Measurements from ENCODE around the gene VEGFA. TPM values are rescaled to one million over a fixed set of nuclear protein-coding genes. Genes with fewer than 3 reads are reported as not detected.

VEGFA gene
- total RNA-seq, 4 donors from 2014 or later, result 39.2 to 58.5 (median 45.0) TPM

DNA sequence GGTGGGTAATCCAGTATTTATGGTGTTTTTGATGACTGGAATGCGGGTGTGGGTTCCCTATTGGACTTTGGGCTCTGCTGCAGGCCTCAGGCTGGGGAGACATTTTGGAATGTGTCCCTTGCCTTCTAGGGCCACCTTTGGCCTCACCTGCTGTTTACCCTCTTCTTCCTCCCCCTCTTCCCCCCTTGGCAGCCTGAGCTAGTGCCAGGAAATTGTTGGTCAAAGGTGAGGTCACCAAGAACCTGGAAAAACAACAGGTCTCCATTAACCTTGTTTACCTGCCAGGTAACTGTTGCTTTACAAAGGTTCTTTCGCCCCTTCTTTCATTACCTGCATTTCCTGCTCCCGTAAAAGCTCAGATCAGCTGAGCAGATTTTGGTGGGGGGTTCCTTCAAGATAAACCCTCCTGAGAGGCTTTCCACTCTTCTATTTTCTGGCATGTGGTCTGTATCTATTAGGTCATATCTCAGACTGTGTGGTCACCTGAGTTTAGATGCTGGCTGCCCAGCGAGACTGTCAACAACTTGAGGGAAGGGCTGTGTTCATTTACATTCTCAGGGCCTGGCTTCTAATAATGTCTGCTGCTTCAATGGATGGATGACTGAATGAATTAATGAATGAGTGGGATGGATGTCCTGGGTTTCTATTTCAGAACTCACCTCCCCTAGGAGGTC, 34.7 kb downstream of the VEGFA start:
- TF ChIP-seq POLR2AphosphoS5 (IDR thresholded peaks at IDR 0.05), result no peak
- no peak for TF ChIP-seq EP300 (IDR thresholded peaks at IDR 0.05)
- TF ChIP-seq, protein P1, sequence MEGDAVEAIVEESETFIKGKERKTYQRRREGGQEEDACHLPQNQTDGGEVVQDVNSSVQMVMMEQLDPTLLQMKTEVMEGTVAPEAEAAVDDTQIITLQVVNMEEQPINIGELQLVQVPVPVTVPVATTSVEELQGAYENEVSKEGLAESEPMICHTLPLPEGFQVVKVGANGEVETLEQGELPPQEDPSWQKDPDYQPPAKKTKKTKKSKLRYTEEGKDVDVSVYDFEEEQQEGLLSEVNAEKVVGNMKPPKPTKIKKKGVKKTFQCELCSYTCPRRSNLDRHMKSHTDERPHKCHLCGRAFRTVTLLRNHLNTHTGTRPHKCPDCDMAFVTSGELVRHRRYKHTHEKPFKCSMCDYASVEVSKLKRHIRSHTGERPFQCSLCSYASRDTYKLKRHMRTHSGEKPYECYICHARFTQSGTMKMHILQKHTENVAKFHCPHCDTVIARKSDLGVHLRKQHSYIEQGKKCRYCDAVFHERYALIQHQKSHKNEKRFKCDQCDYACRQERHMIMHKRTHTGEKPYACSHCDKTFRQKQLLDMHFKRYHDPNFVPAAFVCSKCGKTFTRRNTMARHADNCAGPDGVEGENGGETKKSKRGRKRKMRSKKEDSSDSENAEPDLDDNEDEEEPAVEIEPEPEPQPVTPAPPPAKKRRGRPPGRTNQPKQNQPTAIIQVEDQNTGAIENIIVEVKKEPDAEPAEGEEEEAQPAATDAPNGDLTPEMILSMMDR (IDR thresholded peaks at IDR 0.05), result no peak
- no peak for TF ChIP-seq POLR2A (IDR thresholded peaks at IDR 0.05; ENCODE audit: low read depth)
- WGBS, result 96% methylated on average over 4 of the region's 4 CpGs
- Histone ChIP-seq H3K4me1 (peaks cover 0 to 4% (median 0%) of the 10 kb centered on the region in 4 donors), H3K9me3 (no peaks in the 10 kb centered on the region), H3K36me3 (no peaks in the 10 kb centered on the region), H3K4me3 (no peak overlapping the region), H3K27me3 (no peaks in the 10 kb centered on the region), H3K27ac (replicated peaks in 1 of 4) (no peak overlapping the region)
- intact Hi-C loops (cut with DNase I), result no loop called here
- no peak for DNase-seq (ENCODE audit: extremely low spot score)

DNA sequence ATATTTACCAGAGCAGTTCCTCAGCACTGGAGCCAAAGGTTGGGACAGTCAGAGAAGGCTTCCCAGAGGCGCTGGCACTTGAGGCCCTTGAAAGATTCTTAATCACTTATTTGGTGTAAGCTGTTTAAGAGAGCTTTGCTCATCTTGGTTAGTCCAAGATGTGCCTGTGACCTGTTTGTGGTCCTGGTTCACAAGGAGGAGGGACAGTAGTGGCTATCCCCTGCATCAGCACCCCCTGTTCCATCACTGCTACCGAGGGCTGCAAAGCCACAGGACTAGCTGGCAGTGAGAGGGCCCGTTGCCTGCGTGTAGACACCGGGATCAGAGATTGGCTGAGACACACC, 35.7 kb downstream of the VEGFA start:
- 97% methylated on average over 5 of the region's 5 CpGs for WGBS
- no peak for DNase-seq (ENCODE audit: extremely low spot score)

DNA sequence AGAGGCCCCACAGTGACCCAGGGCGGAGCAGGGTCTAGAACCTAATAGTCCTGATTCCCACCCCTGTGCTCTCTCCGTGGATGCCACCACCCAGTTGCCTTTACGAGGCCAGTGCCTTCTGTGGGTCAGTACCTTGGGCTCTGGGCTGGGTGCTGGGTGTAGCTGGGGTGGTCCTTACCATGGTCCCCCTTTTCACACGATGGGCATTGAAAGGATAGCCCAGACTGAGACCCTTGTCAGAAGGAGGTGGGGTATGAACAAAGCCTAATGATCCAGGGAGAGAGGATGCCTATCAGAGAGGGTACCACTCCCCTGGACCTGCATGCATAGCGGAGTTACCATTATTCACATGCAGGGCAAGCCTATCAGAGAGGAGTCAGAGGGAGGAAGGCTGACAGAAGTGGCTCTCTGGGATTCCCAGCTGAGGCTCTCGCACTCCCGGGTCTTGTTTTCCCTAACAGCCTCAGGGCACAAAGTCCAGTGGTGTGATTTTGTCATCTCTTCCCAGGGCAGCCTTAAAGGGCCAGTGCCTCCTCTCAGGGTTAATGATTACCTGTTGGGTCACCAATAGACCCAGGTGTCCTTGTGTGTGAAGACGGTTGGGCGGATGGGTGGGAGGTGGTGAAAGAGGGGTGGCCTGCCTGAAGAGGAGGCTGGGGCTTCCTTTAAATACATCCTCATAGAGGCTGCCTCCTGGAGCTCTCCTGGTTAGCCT, 36.2 kb downstream of the VEGFA start:
- intact Hi-C loops (cut with DNase I), result no loop called here
- Histone ChIP-seq H3K36me3 (no peaks in the 10 kb centered on the region), H3K4me1 (no peaks in the 10 kb centered on the region), H3K4me3 (no peak overlapping the region), H3K9me3 (no peaks in the 10 kb centered on the region), H3K27me3 (no peaks in the 10 kb centered on the region), H3K27ac (replicated peaks in 1 of 4) (no peak overlapping the region)
- no peak for DNase-seq (ENCODE audit: extremely low spot score)
- WGBS, result 94% methylated on average over 6 of the region's 9 CpGs
- TF ChIP-seq POLR2A (IDR thresholded peaks at IDR 0.05; ENCODE audit: low read depth), result no peak
- TF ChIP-seq, protein P1 (IDR thresholded peaks at IDR 0.05), result no peak
- TF ChIP-seq POLR2AphosphoS5 (IDR thresholded peaks at IDR 0.05), result no peak
- TF ChIP-seq EP300 (IDR thresholded peaks at IDR 0.05), result no peak

More for the DNA sequence above, 35.7 kb downstream of the VEGFA start:
- no peaks in the 10 kb centered on the region for H3K4me1 ChIP-seq
- H3K36me3 ChIP-seq, result no peaks in the 10 kb centered on the region
- TF ChIP-seq POLR2A (IDR thresholded peaks at IDR 0.05; ENCODE audit: low read depth), result no peak
- TF ChIP-seq, protein P1 (IDR thresholded peaks at IDR 0.05), result no peak
- TF ChIP-seq EP300 (IDR thresholded peaks at IDR 0.05), result no peak
- TF ChIP-seq POLR2AphosphoS5 (IDR thresholded peaks at IDR 0.05), result no peak
- intact Hi-C loops (cut with DNase I), result no loop called here
- H3K27ac ChIP-seq (replicated peaks in 1 of 4), result no peak overlapping the region
- H3K9me3 ChIP-seq, result no peaks in the 10 kb centered on the region
- H3K27me3 ChIP-seq, result no peaks in the 10 kb centered on the region
- H3K4me3 ChIP-seq, result no peak overlapping the region

DNA sequence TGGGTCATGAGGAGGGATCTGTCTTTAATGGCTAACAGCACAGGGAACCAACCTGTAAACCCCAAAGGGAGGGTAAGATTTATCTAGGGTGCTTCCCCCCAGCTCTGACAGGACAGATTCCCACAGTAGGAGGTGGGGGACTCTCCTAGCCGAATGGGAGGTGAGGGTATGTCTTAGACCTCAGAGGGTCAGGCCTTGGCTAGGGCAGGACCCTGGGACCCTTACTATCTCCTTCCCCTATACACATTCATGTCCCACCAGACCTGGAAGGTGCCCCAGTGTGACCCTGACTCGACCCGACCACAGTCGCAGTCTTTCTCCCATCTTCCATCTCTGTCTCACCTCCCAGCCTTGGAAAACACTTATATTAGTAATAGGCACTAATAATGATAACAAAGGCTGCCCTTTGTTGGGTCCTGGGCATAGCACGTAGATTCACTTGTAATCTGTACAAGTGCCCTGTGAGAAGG, 36.8 kb downstream of the VEGFA start:
- H3K27me3 ChIP-seq, result no peaks in the 10 kb centered on the region
- no peak overlapping the region for H3K27ac ChIP-seq (replicated peaks in 1 of 4)
- DNase-seq (ENCODE audit: extremely low spot score), result no peak
- H3K36me3 ChIP-seq, result no peaks in the 10 kb centered on the region
- TF ChIP-seq POLR2AphosphoS5 (IDR thresholded peaks at IDR 0.05), result no peak
- TF ChIP-seq, protein P1 (IDR thresholded peaks at IDR 0.05), result no peak
- no peak for TF ChIP-seq EP300 (IDR thresholded peaks at IDR 0.05)
- no peak for TF ChIP-seq POLR2A (IDR thresholded peaks at IDR 0.05; ENCODE audit: low read depth)
- intact Hi-C loops (cut with DNase I), result no loop called here
- WGBS, result 91% methylated on average over 4 of the region's 5 CpGs
- no peak overlapping the region for H3K4me3 ChIP-seq
- no peaks in the 10 kb centered on the region for H3K9me3 ChIP-seq
- H3K4me1 ChIP-seq, result no peaks in the 10 kb centered on the region
